NT2/D1 (cell line): ENCODE data around the gene CDH4.

Experiments used
- DNase-seq: peaks from one replicate; pipeline ENCODE4 v3.0.0-alpha.2; 2011; ENCODE audit warnings: low read depth, low spot score
- H3K27me3 ChIP-seq: 2 replicates; pipeline ENCODE4 v1.6.0; 2011; ENCODE audit warnings: mild to moderate bottlenecking; ENCODE audit not compliant: insufficient read length, insufficient read depth
- H3K36me3 ChIP-seq: 2 replicates; pipeline ENCODE4 v1.6.1; 2011; ENCODE audit warnings: mild to moderate bottlenecking, low read length, mixed read lengths; ENCODE audit not compliant: insufficient read depth, insufficient read length
- H3K4me1 ChIP-seq: 2 replicates; pipeline ENCODE4 v1.5.1; 2011; ENCODE audit not compliant: insufficient read depth, insufficient read length
- H3K4me3 ChIP-seq: 2 replicates; pipeline ENCODE4 v1.5.1; 2011; ENCODE audit warnings: low read depth; ENCODE audit not compliant: insufficient read length
- H3K9ac ChIP-seq: 2 replicates; pipeline ENCODE4 v1.6.0; 2011; ENCODE audit warnings: low read depth; ENCODE audit not compliant: insufficient read length
- H3K9me3 ChIP-seq: 2 replicates; pipeline ENCODE4 v1.5.1; 2011; ENCODE audit warnings: mild to moderate bottlenecking, low read length; ENCODE audit not compliant: insufficient read depth
- SUZ12 ChIP-seq: IDR thresholded peaks from 2 replicates; pipeline ENCODE4 v1.6.1; 2011; ENCODE audit not compliant: insufficient read length, insufficient read depth; ENCODE audit errors: extremely low read depth
- YY1 ChIP-seq: IDR thresholded peaks from 2 replicates; pipeline ENCODE4 v1.6.1; 2011; ENCODE audit not compliant: insufficient read length, insufficient read depth
- ZNF274 ChIP-seq: IDR thresholded peaks from 2 replicates; pipeline ENCODE4 v1.6.1; 2011; ENCODE audit warnings: mild to moderate bottlenecking, low read depth, low read length

CDH4 gene

GRCh38 chr20:61516346-61517208 lies 264.5 kb downstream of the CDH4 start:
- Histone ChIP-seq H3K9ac (no peak overlapping the region), H3K4me3 (no peak overlapping the region), H3K36me3 (no peaks in the 10 kb centered on the region), H3K27me3 (peaks cover 19% of the 10 kb centered on the region), H3K4me1 (peaks cover 26% of the 10 kb centered on the region), H3K9me3 (no peaks in the 10 kb centered on the region)
- DNase-seq: no peak
- no peak for TF ChIP-seq ZNF274
- TF ChIP-seq YY1: no peak
- no peak for TF ChIP-seq SUZ12

GRCh38 chr20:61517419-61517818 lies 265.4 kb downstream of the CDH4 start:
- no peak for DNase-seq
- Histone ChIP-seq H3K4me3 (no peak overlapping the region), H3K4me1 (peaks cover 26% of the 10 kb centered on the region), H3K9me3 (no peaks in the 10 kb centered on the region), H3K9ac (no peak overlapping the region), H3K36me3 (no peaks in the 10 kb centered on the region), H3K27me3 (peaks cover 17% of the 10 kb centered on the region)
- TF ChIP-seq YY1 (no peak), ZNF274 (no peak), SUZ12 (no peak)

- TF ChIP-seq ZNF274 (no peak), SUZ12 (no peak)
- no peak for DNase-seq
- no peak overlapping the region for H3K9ac ChIP-seq
- H3K4me3 ChIP-seq: no peak overlapping the region
- peaks cover 21% of the 10 kb centered on the region for H3K27me3 ChIP-seq
- no peaks in the 10 kb centered on the region for H3K36me3 ChIP-seq
- peaks cover 21% of the 10 kb centered on the region for H3K4me1 ChIP-seq
- no peaks in the 10 kb centered on the region for H3K9me3 ChIP-seq
Measured at GRCh38 chr20:61518424-61518951, 266.4 kb downstream of the CDH4 start.

- H3K4me3 ChIP-seq: no peak overlapping the region
- H3K9me3 ChIP-seq: no peaks in the 10 kb centered on the region
- H3K36me3 ChIP-seq: no peaks in the 10 kb centered on the region
- peaks cover 21% of the 10 kb centered on the region for H3K27me3 ChIP-seq
- no peak overlapping the region for H3K9ac ChIP-seq
- DNase-seq: no peak
- peaks cover 15% of the 10 kb centered on the region for H3K4me1 ChIP-seq
- TF ChIP-seq YY1 (no peak), ZNF274 (no peak), SUZ12 (no peak)
Measured at GRCh38 chr20:61519488-61519887, 267.4 kb downstream of the CDH4 start.

GRCh38 chr20:61520076-61520892 lies 268.2 kb downstream of the CDH4 start:
- TF ChIP-seq SUZ12 (no peak), ZNF274 (no peak), YY1 (no peak)
- H3K4me3 ChIP-seq: no peak overlapping the region
- H3K9ac ChIP-seq: no peak overlapping the region
- H3K9me3 ChIP-seq: no peaks in the 10 kb centered on the region
- H3K36me3 ChIP-seq: no peaks in the 10 kb centered on the region
- no peak for DNase-seq
- peaks cover 24% of the 10 kb centered on the region for H3K27me3 ChIP-seq
- H3K4me1 ChIP-seq: peaks cover 7% of the 10 kb centered on the region

- Histone ChIP-seq H3K36me3 (no peaks in the 10 kb centered on the region), H3K27me3 (peaks cover 24% of the 10 kb centered on the region), H3K9me3 (no peaks in the 10 kb centered on the region), H3K4me3 (no peak overlapping the region), H3K4me1 (peaks cover 9% of the 10 kb centered on the region), H3K9ac (no peak overlapping the region)
- TF ChIP-seq ZNF274: no peak
- no peak for TF ChIP-seq SUZ12
- TF ChIP-seq YY1: no peak
- no peak for DNase-seq
Measured at GRCh38 chr20:61520893-61521460, 268.9 kb downstream of the CDH4 start.
